Muscle of back (tissue), 11 donors: ENCODE data around the gene ESYT1. TPM values are rescaled to one million over a fixed set of nuclear protein-coding genes. Genes with fewer than 3 reads are reported as not detected.

Experiments
- DNase-seq, 3 donors: peaks; one replicate each; pipeline versions ENCODE4 v3.0.0 to v3.0.0-alpha.2; 2013
- polyA plus RNA-seq, 10 donors: library from polyadenylated mRNA; unstranded; fragments of 120-200 nt; gene quantifications; one replicate each; pipeline ENCODE4 v1.2.1, GENCODE V29; 2013; ENCODE audit not compliant: insufficient read length in 10 of 10

The ESYT1 gene
- polyA plus RNA-seq, 10 donors: 64.1 to 91.1 (median 79.6) TPM

DNA sequence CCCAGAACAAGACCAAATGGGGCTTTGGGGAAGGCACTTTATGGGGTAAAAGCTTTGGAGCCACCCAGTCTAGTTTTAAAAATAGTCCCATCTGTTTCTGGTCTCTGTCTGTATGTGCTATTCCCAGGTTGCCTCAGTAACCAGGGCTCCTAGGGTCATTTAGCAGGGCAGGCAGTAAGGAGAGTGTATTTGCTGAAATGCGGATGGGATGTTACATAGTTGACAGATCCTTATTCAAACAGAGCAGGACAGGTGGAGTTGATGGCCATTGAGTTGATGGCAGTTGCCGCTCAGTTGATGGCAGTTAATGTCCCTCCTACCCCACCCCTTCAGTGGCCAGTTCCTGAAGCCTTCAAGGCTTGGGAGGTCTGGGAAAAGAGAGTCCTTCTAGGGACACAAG, 5.4 kb upstream of the ESYT1 start:
- no peak for DNase-seq

DNA sequence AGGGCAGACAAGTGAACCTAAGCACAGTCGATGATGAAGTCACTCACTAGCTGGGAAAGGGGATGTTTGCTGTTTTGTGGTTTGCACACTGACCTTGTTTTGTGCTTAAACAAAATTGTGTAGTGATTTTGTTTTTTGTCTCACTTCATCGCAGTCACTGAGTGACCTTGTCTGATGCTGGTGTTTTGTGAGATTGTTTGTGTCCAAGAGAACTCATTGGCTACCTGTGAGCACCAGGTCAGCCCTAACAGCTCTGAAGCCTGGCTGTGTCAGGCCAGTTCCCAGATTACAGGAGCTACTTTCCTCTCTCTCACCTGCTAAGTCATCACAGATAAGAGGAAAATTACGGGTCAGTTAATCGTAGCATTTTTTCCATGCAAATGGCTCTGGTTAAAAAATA, 3.9 kb upstream of the ESYT1 start:
- DNase-seq: no peak

DNA sequence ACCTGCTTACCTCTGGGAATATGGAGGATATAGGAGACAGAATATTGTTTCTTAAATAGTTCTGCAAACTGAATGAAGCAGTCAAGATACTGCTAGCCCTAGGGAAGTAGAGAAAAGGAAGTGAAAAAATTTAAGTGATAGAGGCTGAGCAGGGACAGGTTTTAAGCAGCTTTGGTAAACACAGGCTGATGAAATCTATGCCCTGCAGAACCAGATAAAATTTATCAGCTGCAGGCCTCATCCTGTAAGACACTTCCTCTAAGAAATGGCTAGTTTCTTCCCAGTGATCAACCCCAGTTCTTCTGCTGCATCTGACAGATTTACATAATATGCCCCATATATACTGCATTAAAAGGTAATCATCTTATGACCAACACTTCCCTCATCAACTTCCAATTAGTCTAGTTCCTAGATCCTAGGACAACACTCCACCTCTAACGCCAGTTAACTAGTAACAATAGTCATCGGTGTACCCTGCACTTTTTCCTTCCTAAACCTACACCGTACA, 1.3 kb upstream of the ESYT1 start:
- peak in 1 of 3 donors; percentile 31 for DNase-seq

DNA sequence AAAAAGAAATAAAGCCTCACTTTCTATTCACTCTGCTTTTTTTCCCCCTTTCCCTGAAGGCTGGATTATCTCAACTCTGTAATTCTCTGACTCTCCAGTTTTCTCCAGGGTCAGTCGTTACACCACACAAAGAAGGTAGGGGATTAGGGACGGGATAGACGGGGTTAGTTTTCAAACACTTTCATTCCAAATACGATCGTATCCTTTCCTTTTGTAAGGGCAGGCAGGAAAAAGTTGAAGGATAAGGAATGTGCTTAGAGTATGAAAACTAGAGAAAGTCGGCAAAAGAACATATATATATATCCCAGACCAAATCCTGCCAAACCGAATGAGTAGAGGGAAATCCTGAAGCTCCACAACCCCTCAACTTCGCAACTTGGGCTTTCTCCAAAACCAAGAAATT, 581 bp upstream of the ESYT1 start:
- DNase-seq: no peak

DNA sequence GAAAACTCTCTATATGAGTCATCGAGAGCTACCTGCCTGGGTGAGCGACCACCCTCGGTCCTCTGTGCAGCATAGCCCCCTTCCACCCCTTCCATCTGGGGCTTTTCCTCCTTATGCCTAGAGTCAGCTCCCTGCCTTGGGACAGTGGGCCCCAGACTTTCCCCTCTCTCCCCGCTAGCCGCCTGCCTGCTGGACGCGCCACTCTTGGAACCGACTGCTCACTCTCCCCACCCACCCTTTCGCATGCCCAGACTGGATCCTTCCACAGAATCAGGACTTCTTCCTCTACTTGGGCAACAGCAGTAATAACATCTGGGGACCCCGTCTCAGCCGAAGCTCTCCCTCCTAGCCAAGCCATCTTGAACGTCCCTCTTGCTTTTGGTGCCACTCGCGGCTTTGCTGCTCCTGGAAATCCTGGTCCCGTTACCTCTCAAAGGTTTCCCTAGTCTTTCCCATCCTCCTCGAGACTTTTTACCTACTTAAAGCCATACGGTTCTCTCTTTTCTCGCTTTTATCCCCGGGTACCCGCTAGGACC, 671 bp downstream of the ESYT1 start:
- DNase-seq: peak in 1 of 3 donors; percentile 32

DNA sequence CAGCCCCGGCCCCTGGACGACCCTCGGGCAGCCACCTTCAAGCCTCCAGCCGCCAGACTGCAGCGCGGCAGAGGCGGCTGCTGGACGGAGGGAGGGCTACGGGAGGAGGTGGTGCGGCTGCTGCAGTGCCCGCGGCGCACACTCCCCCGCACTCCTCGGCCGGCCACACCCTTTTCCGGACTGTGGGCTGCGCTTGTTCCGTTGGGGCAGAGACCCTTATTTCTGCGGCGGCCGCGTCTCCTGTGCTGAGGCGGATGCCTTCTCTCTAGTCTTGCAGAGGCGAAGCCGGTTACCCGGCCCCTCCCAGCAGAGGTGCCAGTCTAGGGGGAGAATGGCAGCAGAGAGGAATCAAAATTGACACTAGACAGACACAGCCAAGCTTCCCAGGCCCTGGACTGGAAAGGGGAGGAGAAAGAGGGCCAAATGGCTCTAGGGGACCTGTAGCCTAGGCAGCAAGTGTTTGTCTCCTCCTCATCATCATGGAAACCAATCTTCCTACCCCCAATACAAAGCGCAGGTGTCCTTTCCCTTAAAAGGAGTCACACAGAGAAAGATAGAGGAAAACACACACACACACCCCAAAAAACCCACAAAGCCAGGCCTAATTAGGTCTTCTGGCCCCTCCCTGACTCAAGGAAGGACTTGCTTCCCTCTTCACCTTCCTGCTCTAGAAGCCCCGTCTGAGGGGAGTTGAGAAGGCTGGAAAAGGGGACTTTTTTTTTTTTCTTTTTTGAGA, 1.3 kb downstream of the ESYT1 start:
- DNase-seq: peak in 1 of 3 donors; percentile 69

DNA sequence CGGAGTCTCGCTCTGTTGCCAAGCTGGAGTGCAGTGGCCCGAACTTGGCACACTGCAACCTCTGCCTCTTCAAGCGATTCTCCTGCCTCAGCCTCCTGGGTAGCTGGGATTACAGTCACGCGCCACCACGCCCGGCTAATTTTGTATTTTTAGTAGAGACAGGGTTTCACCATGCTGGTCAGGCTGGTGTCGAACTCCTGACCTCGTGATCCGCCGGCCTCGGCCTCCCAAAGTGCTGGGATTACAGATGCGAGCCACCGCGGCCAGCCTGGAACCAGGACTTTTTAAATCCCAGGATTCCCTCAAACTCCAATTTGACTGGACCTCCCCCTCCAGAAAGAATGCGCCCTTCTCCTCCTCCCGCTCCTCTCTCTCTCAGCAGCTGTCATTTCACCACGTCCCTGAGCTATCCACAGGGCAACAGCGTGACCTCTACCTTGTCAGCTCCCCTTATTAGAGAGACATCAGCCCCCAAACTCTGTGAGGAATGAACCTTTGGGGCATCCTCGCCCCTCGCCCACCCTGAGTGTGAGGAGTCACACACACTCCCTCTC, 2.0 kb downstream of the ESYT1 start:
- no peak for DNase-seq

DNA sequence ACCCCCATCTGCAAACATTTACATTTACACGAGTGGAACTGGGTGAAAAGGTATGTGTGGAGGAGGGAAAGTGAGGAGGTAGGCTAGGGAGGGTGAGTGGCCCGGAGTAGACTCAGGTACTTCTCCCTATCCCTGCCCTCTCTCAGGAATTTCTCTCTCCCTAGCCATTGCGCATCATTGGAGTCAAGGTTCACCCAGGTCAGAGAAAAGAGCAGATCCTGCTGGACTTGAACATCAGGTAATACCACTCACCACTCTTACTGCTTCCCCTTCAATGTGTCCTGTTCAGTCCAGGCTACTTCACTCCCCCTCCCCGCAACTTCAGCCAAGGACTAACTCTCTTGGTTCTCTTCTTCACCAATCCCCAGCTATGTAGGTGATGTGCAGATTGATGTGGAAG, 2.8 kb downstream of the ESYT1 start:
- no peak for DNase-seq

DNA sequence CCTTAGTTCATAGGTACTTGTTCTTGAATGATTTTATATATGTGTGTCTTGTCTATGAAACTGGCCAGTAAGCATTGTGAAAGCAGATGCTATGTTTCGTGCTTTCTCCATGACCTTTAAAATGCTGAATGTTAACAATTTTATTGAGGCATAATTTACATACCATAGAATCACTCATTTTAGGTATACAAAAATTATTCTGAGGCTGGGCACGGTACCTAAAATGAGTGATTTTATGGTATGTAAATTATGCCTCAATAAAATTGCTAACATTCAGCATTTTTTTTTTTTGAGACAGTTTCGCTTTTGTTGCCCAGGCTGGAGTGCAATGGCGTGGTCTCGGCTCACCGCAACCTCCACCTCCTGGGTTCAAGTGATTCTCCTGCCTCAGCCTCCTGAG, 6.8 kb downstream of the ESYT1 start:
- DNase-seq: no peak

DNA sequence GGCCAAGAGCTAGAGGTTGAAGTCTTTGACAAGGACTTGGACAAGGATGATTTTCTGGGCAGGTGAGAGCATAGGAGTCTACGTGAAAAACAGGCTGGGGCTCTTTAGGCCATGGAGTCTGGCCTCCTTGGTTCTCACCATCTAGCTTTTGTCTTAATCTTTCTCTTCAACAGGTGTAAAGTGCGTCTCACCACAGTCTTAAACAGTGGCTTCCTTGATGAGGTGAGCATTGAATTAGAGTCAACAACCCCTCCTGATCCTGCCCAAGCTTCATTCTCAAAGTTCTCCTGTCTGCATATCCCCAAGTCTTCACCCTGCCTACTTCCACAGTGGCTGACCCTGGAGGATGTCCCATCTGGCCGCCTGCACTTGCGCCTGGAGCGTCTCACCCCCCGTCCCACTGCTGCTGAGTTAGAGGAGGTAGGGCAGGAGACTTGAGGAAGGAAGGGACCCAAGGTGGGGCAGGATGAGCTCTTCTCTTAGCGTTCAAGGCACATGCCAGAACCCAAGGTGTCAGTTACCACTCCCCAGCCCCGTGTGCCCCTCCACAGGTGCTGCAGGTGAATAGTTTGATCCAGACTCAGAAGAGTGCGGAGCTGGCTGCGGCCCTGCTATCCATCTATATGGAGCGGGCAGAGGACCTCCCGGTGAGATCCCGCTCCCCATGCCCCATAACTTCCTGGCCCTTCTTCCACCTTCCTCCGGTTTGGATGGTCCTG, 9.9 kb downstream of the ESYT1 start:
- no peak for DNase-seq

DNA sequence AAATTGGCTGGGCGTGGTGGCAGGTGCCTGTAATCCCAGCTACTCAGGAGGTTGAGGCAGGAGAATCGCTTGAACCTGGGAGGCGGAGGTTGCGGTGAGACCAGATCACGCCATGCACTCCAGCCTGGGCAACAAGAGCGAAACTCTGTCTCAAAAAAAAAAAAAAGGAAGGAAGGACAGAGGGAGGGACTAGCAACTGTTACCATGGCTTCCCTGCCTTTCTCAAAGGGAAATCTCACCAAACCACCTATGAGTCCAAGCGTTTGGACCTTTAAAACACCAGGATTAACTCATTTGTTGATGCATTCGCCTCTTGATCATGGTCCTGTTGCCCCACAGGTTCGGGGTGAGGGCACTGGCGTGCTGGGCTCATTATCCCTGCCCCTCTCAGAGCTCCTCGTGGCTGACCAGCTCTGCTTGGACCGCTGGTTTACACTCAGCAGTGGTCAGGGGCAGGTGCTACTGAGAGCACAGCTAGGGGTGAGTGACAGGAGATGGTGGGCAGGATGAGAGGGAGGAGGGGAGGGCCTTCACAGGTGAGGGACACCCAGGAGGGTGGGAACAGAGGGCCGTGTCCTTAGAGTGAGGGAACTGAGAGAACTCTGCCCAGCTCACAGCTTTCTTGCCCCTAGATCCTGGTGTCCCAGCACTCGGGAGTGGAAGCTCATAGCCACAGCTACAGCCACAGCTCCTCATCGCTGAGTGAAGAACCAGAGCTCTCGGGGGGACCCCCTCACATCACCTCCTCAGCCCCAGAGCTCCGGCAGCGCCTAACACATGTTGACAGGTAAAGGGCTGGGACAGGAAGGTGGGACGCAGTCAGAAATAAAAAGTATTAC, 14.1 kb downstream of the ESYT1 start:
- DNase-seq: no peak

DNA sequence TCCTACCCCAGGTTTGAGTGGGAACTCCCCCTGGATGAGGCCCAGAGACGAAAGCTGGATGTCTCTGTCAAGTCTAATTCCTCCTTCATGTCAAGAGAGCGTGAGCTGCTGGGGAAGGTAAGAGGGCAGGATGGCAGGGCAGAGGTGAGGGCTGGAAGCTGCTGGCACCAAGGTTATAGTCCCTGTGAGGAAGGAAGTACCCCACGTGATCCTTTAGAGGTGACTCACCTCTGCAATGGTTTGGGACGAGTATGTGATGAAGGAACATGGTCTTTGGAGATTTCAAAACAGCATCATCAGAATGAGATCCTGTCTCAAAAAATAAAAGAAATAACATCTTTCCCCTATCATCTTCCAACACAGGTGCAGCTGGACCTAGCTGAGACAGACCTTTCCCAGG, 15.2 kb downstream of the ESYT1 start:
- DNase-seq: no peak

DNA sequence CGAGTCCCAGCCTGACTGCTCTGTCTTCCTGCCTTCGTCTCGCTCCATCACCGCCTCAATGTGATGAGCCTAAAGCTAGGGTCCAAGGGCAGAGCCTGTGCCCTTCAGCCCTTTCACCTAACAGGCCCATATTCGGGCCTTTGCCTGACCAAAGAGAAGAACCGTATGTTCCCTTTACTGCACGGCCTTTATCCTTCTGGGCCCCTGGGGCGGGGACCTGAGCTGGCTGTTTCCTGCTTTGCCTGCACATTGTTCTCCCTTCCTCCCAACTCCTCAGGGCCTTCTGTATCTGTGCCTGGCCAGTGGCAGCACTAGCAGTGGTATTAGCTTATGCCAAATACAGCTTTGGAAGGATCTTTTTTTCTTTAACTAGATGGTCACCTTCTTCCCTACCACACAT, 15.8 kb downstream of the ESYT1 start:
- DNase-seq: no peak

DNA sequence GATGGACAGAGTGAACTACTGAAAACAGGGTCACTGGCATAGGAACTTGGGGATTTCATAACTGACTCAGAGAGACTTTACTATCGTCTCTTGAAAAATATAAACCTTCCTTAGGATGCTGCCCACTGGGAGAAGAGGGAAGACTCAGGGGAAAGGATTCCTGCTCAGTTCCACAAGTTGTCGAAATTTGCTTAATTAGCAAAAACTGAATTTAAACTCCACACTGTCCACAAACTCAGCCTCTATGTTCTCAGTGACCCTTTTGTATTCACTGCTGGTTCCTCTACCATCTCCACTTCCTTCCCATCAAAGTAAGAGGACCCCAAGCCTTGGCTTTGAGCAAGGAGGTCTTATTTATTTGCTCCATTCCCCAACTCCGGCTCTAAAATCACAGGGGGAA, 17.1 kb downstream of the ESYT1 start:
- DNase-seq: no peak

DNA sequence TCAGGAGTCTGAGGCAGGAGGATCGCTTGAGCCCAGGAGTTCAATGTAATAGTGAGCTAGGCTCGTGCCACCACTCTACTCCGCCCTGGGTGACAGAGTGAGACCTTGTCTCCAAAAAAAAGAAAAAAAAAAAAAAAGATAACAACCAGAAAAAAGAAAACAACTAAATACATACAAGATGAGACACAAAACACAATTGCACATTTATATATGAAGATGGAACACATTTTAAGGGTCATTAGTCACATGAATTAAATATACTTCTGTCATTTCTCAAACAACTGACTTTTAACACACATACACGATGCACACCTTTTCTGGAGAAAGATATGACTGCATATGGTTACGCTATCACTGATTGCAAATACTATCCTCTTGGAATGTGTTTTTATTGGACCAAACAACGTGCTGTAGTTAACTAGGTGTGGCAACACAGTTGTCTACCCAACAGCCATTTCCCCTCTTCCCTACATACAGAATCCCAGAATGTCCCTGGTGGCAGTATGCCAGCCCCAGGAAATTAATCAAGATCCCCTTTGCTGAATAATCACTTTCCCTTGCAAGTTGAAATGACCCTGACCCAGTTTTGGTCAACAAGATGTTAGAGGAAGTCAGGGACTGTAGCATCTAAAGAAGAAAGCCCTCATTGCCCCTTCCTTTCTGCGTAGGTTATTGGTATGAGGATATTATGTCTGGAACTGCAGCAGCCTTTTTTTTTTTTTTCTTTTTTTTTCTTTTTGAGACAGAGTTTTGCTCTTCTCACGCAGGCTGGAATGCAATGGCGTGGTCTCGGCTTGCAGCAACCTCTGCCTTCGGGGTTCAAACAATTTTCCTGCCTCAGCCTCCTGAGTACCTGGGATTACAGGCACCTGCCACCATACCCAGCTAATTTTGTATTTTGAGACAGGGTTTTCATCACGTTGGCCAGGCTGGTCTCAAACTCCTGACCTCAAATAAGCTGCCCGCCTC, 18.7 kb downstream of the ESYT1 start:
- DNase-seq: no peak

DNA sequence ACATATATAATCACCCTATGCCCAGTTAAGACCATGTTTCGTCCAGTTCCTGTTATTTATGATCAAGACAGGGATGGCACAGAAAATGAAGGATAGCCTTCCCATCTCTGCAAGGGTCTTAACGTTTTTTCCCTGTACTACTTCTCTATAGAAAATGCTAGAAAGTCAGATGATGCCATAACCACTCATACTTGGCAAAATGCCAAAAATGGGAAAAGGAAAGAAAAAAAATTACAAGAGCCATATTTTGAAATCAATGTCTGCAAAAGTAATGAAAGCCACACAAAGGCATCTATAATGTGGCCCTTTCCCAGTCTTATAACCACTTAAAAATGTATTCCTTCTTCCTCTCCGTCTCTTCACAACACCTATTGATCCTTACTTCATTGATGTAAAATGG, 22.5 kb downstream of the ESYT1 start:
- no peak for DNase-seq

DNA sequence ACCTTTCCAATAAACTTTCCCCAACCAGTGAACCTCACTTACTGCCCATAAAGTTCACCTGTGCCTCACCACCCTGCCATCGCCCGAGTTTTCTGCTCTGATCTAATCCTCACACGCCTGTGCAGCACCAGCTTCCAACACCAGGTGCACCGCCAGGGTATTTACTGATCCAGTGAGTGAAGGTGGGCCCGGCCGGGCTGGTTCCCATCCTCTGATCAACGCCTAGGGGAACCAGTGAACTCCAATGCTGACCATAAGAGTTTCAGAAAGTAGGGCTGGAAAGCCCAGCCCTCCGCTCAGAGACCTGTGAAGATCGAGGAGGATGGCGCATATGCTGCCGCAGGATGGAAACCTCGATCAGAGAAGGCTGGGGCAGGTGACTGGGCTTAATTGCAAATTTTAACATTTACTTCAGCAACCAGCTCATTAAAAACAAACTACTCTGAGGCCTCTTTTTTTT, 23.6 kb downstream of the ESYT1 start:
- DNase-seq: peak in 1 of 3 donors; percentile 69

DNA sequence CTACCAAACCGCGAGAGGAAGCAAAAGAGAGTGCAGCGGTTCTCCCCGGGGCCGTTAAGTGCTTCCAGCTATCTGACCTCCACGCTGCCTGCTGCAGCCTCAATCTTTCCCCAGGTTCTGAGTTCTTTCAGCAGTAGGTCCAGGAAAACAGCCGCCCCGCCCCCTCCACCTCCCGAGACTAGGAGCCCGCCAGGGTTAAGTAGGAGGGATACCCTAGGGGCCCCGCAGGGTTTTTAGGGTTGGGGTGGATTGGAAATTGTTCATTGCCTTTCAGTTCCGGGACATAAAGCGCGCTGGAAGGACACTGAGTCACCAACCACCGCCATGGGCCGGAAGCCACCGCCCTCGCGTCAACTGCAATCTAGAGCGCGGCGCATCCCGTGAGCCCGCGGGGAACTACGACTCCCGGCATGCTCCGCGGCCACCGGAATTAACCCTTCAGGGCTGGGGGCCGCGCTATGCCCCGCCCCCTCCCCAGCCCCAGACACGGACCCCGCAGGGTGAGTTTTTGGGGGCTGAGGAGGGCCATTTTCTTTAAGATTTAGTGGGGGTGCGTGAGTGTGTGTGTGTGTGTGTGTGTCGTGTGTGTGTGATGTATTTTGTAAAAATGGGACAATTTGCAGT, 24.2 kb downstream of the ESYT1 start, which contains the start of gene MYL6B:
TSS of gene MYL6B (plus strand) at position 456 of the 624 bp plus-strand sequence. CDS start 1,332 bp downstream, outside the sequence.
- peak; percentile 92 to 97 (median 96) for DNase-seq

DNA sequence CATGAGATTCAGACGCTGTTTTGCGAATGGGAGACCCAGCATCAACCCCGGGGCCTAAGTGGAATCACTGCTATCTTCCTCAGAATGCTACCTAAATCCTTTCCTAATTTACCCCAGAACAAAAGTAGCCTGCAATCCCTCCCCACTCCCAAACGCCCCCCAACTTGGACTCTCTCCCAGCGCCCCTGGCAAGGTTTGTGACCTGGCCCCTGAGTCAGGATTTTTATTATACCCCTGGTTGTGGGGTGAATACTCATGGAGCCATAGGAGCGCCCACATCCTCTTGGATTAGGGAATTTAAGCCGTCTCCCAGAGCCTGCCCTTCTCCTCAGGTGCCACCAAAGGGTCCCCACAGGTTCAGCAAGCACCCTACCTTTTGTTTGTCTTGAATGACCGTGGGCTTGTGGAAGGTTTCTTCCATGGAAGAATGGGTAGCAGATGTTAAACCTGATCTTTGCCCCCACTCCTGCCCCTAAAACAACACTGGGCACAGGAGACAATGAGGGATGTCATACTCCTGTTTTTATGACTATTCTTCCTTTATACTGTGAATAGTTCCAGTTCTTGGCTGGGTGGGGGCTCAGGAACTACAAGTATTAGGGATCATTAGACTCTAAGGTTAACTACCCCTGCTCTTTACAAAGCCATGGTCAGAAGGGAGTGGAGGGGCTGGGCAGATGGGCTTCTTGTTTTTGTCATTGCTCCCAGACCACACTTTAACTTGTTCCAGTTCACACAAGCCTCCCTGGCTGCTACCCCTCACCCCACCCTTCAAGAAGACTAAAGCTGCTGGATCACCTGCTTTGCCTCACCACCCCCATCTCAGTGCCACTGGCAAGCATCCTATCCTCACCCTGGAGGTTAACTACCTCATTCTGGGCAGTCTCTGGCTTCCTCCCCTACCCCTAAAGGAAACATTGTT, 24.9 kb downstream of the ESYT1 start:
- DNase-seq: no peak
